ENCODE data around the gene SUFU.
"Not testable (repeated sequence)": the region's sequence is repeated elsewhere in the genome, so short reads cannot be mapped to it uniquely, and the experiment has no call there.

SUFU gene

GRCh38 chr10:102656026-102656425, 152.3 kb downstream of the SUFU start:
- DNase-seq: no peak

GRCh38 chr10:102656791-102657371, 153.1 kb downstream of the SUFU start:
- no peak for DNase-seq

GRCh38 chr10:102657451-102657850, 153.7 kb downstream of the SUFU start:
- DNase-seq: no peak

GRCh38 chr10:102657984-102658724, 154.4 kb downstream of the SUFU start:
- no peak for DNase-seq

GRCh38 chr10:102658802-102659201, 155.0 kb downstream of the SUFU start:
- no peak for DNase-seq

- peak; percentile 65 for DNase-seq
Observed at GRCh38 chr10:102660888-102661657, 157.3 kb downstream of the SUFU start.

- DNase-seq: no peak
Observed at GRCh38 chr10:102661658-102662028, 157.9 kb downstream of the SUFU start.

- DNase-seq: no peak
Observed at GRCh38 chr10:102665904-102666509, 162.2 kb downstream of the SUFU start.

- not testable (repeated sequence) for DNase-seq
Observed at GRCh38 chr10:102667411-102667810, 163.6 kb downstream of the SUFU start.

- DNase-seq: no peak
Observed at GRCh38 chr10:102668326-102669107, 164.7 kb downstream of the SUFU start.

GRCh38 chr10:102669206-102670064, 165.7 kb downstream of the SUFU start:
- DNase-seq: no peak

GRCh38 chr10:102670065-102670670, 166.4 kb downstream of the SUFU start:
- no peak for DNase-seq

GRCh38 chr10:102670871-102671434, 167.2 kb downstream of the SUFU start:
- peak; percentile 55 for DNase-seq

GRCh38 chr10:102673236-102673818, 169.6 kb downstream of the SUFU start:
- DNase-seq: no peak

GRCh38 chr10:102673819-102674511, 170.2 kb downstream of the SUFU start:
- DNase-seq: peak; percentile 40

- no peak for DNase-seq
Observed at GRCh38 chr10:102674566-102674965, 170.8 kb downstream of the SUFU start.

- no peak for DNase-seq
Observed at GRCh38 chr10:102675011-102675665, 171.4 kb downstream of the SUFU start.

- no peak for DNase-seq
Observed at GRCh38 chr10:102675666-102676533, 172.1 kb downstream of the SUFU start.

All from NCI-H2171 (cell line).